ENCODE data around the gene KIAA0232.

The KIAA0232 gene

GRCh38 chr4:6773616-6774540 is 8.6 kb upstream of the KIAA0232 start:
- no peak for TF ChIP-seq CSDC2 (CRISPR knock-in tag; IDR thresholded peaks at IDR 0.05)
- no peak for TF ChIP-seq TCF4 (CRISPR knock-in tag; IDR thresholded peaks at IDR 0.05; ENCODE audit: borderline replicate concordance)
- TF ChIP-seq ESRRG (CRISPR knock-in tag; IDR thresholded peaks at IDR 0.05), result no peak
- no peak for TF ChIP-seq PATZ1 (CRISPR knock-in tag; IDR thresholded peaks at IDR 0.05; ENCODE audit: borderline replicate concordance)
- TF ChIP-seq ARNTL (CRISPR knock-in tag; IDR thresholded peaks at IDR 0.05; ENCODE audit: borderline replicate concordance, low read depth), result no peak
- no peak for ATAC-seq

GRCh38 chr4:6775746-6776145 is 6.8 kb upstream of the KIAA0232 start:
- no peak for ATAC-seq
- TF ChIP-seq CSDC2 (CRISPR knock-in tag; IDR thresholded peaks at IDR 0.05) (no peak), ZNF8 (CRISPR knock-in tag; IDR thresholded peaks at IDR 0.05) (no peak), ZNF565 (CRISPR knock-in tag; conservative IDR thresholded peaks at IDR 0.05; ENCODE audit: low read depth) (no peak), CREB5 (CRISPR knock-in tag; IDR thresholded peaks at IDR 0.05; ENCODE audit: low read depth) (no peak)

- TF ChIP-seq ZFP30 (CRISPR knock-in tag; IDR thresholded peaks at IDR 0.05) (no peak), CSRNP3 (CRISPR knock-in tag; IDR thresholded peaks at IDR 0.05) (no peak), ZFP3 (CRISPR knock-in tag; IDR thresholded peaks at IDR 0.05) (no peak), ZNF8 (CRISPR knock-in tag; IDR thresholded peaks at IDR 0.05) (no peak)
- no peak for ATAC-seq
Observed at GRCh38 chr4:6776920-6777635, 5.4 kb upstream of the KIAA0232 start.

- TF ChIP-seq ESRRG (CRISPR knock-in tag; IDR thresholded peaks at IDR 0.05), result no peak
- no peak for TF ChIP-seq ZFP30 (CRISPR knock-in tag; IDR thresholded peaks at IDR 0.05)
- no peak for TF ChIP-seq ZC3H10 (CRISPR knock-in tag; IDR thresholded peaks at IDR 0.05)
- no peak for TF ChIP-seq BACH2 (CRISPR knock-in tag; IDR thresholded peaks at IDR 0.05; ENCODE audit: borderline replicate concordance)
- TF ChIP-seq ISL1 (CRISPR knock-in tag; IDR thresholded peaks at IDR 0.05), result no peak
- no peak for TF ChIP-seq TSHZ2 (CRISPR knock-in tag; IDR thresholded peaks at IDR 0.05)
- no peak for TF ChIP-seq ZNF565 (CRISPR knock-in tag; conservative IDR thresholded peaks at IDR 0.05; ENCODE audit: low read depth)
- TF ChIP-seq PPARA (CRISPR knock-in tag; IDR thresholded peaks at IDR 0.05; ENCODE audit: borderline replicate concordance), result no peak
- no peak for TF ChIP-seq RARB (CRISPR knock-in tag; IDR thresholded peaks at IDR 0.05)
- no peak for TF ChIP-seq CSDC2 (CRISPR knock-in tag; IDR thresholded peaks at IDR 0.05)
- TF ChIP-seq OSR1 (CRISPR knock-in tag; IDR thresholded peaks at IDR 0.05), result no peak
- TF ChIP-seq TCF4 (CRISPR knock-in tag; IDR thresholded peaks at IDR 0.05; ENCODE audit: borderline replicate concordance), result no peak
- no peak for TF ChIP-seq CSRNP3 (CRISPR knock-in tag; IDR thresholded peaks at IDR 0.05)
- no peak for TF ChIP-seq ZNF8 (CRISPR knock-in tag; IDR thresholded peaks at IDR 0.05)
- TF ChIP-seq ZNF70 (CRISPR knock-in tag; IDR thresholded peaks at IDR 0.05), result no peak
- no peak for TF ChIP-seq ARNTL (CRISPR knock-in tag; IDR thresholded peaks at IDR 0.05; ENCODE audit: borderline replicate concordance, low read depth)
- no peak for TF ChIP-seq ZFP3 (CRISPR knock-in tag; IDR thresholded peaks at IDR 0.05)
- TF ChIP-seq PATZ1 (CRISPR knock-in tag; IDR thresholded peaks at IDR 0.05; ENCODE audit: borderline replicate concordance), result no peak
- ATAC-seq, result no peak
Observed at GRCh38 chr4:6777636-6778281, 4.8 kb upstream of the KIAA0232 start.

Measured in SK-N-SH treated with all-trans-retinoic acid at 6 μM for 48 hours (cell line).